ENCODE data around the gene ANKS1B. TPM values are rescaled to one million over a fixed set of nuclear protein-coding genes. Genes with fewer than 3 reads are reported as not detected.

ANKS1B gene
- total RNA-seq, 2 experiments from 2014 or later, result 0.21 to 0.36 TPM

- ChIA-PET CTCF (no interaction called here), POLR2A (no interaction called here)
These were observed 571.0 kb downstream of the ANKS1B start for GRCh38 chr12:99413751-99414150.

DNA sequence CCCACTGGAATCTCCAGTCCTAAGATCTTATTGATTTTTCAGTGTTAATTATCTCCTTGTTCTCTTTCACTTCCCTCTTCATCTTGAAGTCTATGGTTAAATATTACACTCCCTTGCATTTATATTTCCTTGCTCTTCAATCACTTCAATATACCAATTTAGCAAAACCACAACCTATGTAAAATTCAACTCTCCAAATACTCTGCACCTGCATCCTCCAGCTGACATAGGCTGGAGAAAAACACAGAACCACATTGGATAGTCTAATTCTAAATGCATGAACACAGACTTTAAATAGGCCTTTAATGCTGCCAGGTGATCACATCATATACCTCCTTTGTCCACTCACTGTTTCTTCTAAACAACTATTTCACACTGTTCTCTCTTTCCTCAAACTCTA lies 591.0 kb downstream of the ANKS1B start:
- ChIA-PET CTCF (no interaction called here), POLR2A (no interaction called here)

DNA sequence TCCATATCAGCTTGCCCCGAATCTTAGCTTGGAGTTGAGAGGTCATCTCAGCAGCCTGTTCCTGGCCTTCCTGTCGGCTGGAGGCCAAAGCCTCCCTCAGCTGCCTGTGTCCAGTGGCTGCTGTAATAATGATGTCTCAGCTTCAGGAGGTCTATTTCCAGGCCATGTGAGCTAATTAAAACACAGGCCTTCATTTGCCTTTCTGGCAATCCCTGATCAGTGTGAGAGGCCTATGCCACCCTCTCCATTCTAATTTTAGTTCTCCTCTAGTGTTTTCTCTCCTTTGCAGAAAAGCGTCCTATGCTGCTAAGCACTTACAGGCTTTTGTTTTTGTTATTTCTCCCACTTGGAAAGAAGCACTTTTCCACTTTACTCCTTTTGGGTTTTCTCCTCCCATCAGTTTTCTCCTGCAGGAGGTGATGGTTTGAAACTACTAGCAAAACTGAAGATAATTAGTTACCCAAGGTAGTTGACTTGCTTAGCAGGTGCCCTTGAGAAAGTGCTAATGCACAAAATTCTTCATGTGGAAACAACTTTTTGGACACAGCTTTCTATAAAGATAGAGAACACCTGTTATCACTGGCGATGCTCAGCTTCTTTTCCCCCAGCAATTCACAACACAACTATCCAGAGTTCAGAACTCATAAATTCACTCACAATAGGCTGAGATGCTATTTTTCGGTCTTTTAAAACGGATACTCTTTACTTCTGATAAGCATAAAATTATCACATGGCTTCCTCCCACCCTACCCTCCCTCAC lies 592.5 kb downstream of the ANKS1B start:
- POLR2A ChIA-PET, result no interaction called here
- CTCF ChIA-PET, result no interaction called here

GRCh38 chr12:99390707-99391106 lies 594.0 kb downstream of the ANKS1B start:
- POLR2A ChIA-PET, result no interaction called here
- CTCF ChIA-PET, result no interaction called here

- ChIA-PET CTCF (no interaction called here), POLR2A (no interaction called here)
These were observed 595.0 kb downstream of the ANKS1B start for GRCh38 chr12:99389751-99390150.

DNA sequence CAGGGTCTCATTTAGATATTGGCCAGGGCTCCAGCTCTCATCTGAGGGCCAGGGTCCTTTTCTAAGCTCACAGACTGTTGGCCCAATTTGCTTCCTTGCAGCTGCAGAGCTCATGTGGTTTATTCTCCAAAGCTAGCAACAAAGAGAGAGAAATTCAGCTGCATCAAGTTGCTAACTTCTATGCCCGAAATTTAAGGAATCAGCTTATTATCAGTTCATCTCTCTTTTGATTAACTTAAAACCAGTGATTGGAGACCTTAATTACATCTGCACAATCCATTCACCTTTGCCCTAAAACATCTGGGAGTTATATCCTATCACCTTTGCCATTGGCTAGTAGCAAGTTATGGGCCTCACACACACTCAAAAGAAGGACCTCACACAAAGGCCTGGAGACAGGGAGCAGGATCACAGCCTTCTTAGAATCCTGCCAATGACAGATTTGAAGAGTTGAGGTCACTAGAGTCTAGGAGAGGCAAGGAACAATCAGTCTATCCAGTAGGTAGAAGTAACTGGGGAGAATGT lies 596.0 kb downstream of the ANKS1B start:
- CTCF ChIA-PET, result no interaction called here
- POLR2A ChIA-PET, result no interaction called here

DNA sequence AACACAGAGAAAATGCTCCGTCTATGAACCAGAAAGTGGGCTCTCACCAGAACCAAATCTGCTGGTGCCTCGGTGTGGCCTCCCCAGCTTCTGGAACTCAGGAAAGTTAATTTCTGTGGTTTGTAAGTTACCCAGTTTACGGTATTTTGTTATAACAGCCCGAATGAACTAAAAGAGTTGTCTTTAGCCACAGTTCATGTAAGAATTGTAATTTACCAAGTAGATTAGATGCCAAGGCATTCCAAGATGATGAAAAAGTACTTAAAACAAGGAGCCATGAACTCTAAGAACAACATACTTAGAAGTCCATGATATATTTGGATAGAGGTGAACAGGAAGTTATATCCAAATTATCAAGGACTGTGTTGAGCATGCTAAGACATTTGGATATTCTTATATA lies 597.1 kb downstream of the ANKS1B start:
- ChIA-PET CTCF (no interaction called here), POLR2A (no interaction called here)

- ChIA-PET POLR2A (no interaction called here), CTCF (no interaction called here)
These were observed 597.8 kb downstream of the ANKS1B start for GRCh38 chr12:99386907-99387306.

- POLR2A ChIA-PET, result no interaction called here
- CTCF ChIA-PET, result no interaction called here
These were observed 601.5 kb downstream of the ANKS1B start for GRCh38 chr12:99383258-99383657.

- ChIA-PET CTCF (interaction anchor here (1.2 kb wide), 1 partner anchor 103 kb away, joined by 3 read pairs; no protein-coding TSS in a partner anchor), POLR2A (no interaction called here)
These were observed 602.7 kb downstream of the ANKS1B start for GRCh38 chr12:99381992-99382391.

GRCh38 chr12:99380701-99381100 lies 604.0 kb downstream of the ANKS1B start:
- POLR2A ChIA-PET, result no interaction called here

GRCh38 chr12:99374023-99374422 lies 610.7 kb downstream of the ANKS1B start:
- ChIA-PET CTCF (no interaction called here), POLR2A (no interaction called here)

More at GRCh38 chr12:99380701-99381100, 604.0 kb downstream of the ANKS1B start:
- CTCF ChIA-PET, result no interaction called here

DNA sequence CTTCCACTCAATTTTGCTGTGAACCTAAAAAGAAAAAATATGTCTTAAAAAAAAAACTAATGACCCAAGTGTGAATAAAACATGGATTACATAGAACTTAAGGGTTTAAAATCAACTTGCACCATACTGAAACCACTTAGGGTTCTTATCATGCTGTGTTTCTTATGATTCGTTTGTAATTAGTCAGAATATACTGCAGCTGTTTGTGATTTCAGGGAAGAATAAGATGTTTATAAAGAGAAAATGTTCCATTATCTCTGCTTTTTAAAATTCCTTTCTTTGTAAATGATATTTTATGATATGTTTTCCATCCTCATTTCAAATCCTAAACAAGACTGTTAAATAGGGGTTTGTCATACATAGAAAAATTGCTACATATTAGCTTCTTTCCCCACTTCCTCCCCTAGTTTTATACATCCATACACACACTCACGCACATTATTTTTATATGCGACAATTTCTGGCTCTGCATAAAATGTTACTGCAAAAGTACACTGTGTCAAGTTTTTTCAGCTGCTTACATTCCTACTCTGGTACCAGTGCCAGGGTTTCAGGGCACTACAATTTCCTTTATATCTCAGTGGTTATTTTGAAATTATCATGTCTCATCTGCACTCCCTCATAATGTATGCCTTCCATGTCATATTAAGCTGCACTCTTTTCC lies 612.3 kb downstream of the ANKS1B start:
- ChIA-PET POLR2A (no interaction called here), CTCF (no interaction called here)

- POLR2A ChIA-PET, result no interaction called here
- CTCF ChIA-PET, result no interaction called here
These were observed 614.2 kb downstream of the ANKS1B start for GRCh38 chr12:99370421-99371138.

- POLR2A ChIA-PET, result no interaction called here
These were observed 617.6 kb downstream of the ANKS1B start for GRCh38 chr12:99367181-99367580.

DNA sequence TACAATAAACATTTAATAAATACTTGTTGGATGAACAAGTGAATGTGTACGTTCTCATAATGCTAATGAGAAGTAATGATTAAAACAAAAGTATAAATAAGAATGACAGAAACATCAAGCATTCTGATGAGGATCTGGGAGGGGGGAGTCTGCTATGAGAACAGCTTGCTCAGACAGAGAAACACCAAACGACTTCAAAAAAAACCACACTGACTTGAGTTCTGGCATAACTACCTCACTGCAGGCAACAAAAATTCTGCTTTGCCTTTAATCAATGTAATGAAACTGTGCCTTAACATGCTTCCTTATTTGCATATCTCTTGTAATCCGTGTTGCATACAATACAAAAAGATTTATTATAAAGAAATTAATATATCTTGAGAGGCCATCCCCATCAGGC lies 632.5 kb downstream of the ANKS1B start:
- POLR2A ChIA-PET, result no interaction called here

More at GRCh38 chr12:99367181-99367580, 617.6 kb downstream of the ANKS1B start:
- CTCF ChIA-PET, result no interaction called here

GRCh38 chr12:99343960-99344359 lies 640.8 kb downstream of the ANKS1B start:
- ChIA-PET CTCF (no interaction called here), POLR2A (no interaction called here)

More for the DNA sequence above, 632.5 kb downstream of the ANKS1B start:
- CTCF ChIA-PET, result interaction anchor here (0.5 kb wide), 1 partner anchor 24 kb away, joined by 3 read pairs; no protein-coding TSS in a partner anchor

DNA sequence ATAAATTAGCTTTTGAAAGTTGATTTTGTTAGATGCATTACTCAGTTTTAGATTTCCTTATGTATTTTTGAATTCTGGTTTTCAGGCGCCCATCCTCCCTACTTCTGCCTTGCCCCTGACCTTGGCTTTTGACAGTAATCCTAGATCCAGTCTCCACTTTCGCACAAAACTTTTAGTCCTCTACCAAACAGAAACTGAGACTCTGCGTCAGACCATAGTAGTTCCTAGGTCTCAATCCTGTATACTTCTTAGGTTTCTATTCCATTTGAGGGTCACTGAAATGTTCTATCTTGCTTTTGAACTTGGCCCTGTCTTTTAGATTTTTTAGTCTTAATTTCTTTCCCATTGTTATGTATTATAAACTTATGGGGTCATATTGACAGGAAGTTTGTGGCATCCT lies 645.1 kb downstream of the ANKS1B start:
- ChIA-PET POLR2A (no interaction called here), CTCF (no interaction called here)

- CTCF ChIA-PET, result no interaction called here
These were observed 650.3 kb downstream of the ANKS1B start for GRCh38 chr12:99334285-99335056.

DNA sequence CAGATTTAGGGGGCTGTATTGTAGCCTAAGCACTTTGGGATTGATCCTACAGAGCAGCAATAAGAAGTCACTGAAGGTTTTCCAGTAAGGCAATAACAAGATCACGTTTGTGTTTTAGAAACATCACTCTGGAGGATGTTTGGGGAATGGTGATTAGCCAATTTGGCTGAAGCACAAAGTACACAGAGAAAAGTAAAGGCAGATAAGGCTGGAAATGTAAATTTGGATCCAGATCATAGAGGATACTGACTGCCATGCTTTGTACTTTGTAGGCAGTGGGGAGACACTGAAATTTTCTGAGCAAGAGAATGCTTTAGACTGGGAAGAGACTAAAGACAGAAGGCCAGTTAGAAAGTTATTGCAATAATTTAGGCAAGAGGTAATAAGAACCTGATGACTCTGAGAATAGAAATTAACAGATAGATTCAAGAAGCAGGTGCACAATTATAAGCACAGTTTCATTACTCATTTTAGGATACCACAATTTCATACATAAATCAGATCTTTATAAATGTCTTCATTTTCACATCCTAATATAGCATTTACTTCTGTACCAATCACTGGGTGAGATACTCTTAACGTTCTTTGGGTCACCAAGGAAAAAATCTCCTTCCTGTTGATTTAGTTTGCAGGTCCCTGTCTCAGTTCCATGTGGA lies 651.7 kb downstream of the ANKS1B start:
- CTCF ChIA-PET, result no interaction called here
- POLR2A ChIA-PET, result no interaction called here

More at GRCh38 chr12:99334285-99335056, 650.3 kb downstream of the ANKS1B start:
- POLR2A ChIA-PET, result no interaction called here
